ENCODE data around the gene GPR62.

DNA sequence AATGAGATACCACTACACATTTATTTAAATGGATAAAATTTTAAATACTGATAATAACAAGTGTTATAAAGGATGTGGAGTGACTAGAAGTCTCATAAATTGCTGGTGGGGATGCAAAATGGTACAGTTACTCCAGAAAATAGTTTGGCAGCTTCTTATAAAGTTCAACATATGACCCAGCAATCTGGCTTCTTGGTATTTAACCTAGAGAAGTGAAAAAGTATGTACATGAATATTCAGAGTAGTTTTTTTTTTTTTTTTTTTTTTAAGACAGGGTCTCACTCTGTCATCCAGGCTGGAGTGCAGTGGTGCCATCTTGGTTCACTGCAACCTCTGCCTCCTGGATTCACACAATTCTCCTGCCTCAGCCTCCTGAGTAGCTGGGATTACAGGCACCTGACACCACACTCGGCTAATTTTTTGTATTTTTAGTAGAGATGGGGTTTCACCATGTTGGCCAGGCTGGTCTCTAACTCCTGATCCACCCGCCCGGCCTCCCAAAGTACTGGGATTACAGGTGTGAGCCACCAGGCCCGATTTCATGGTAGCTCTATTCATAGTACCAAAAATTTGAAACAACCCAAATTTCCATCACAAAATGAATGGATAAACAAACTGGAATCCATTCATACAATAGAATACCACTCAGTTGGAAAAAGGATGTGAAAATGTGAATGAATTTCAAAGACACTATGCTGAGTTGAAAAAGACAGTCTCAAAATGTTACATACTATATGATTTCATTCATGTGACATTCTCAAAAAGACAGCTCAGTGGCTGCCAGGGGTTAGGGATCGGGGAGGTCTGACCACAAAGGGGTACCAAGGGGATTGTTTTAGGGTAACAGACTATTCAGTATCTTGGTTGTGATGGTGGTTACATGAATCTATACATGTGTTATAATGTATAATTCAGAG, 27.9 kb upstream of the GPR62 start:
- TF ChIP-seq, protein P1, sequence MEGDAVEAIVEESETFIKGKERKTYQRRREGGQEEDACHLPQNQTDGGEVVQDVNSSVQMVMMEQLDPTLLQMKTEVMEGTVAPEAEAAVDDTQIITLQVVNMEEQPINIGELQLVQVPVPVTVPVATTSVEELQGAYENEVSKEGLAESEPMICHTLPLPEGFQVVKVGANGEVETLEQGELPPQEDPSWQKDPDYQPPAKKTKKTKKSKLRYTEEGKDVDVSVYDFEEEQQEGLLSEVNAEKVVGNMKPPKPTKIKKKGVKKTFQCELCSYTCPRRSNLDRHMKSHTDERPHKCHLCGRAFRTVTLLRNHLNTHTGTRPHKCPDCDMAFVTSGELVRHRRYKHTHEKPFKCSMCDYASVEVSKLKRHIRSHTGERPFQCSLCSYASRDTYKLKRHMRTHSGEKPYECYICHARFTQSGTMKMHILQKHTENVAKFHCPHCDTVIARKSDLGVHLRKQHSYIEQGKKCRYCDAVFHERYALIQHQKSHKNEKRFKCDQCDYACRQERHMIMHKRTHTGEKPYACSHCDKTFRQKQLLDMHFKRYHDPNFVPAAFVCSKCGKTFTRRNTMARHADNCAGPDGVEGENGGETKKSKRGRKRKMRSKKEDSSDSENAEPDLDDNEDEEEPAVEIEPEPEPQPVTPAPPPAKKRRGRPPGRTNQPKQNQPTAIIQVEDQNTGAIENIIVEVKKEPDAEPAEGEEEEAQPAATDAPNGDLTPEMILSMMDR (IDR thresholded peaks at IDR 0.05): no peak
- TF ChIP-seq POLR2AphosphoS5 (IDR thresholded peaks at IDR 0.05): no peak

All from sigmoid colon (tissue), 4 donors.